ELR (cell line): ENCODE data around the gene SPTSSB.

Source experiments
- DNase-seq: peaks from one replicate; pipeline ENCODE4 v3.0.0-alpha.2; 2015; ENCODE audit warnings: low read depth

Gene SPTSSB

GRCh38 chr3:161339517-161340500 is 31.5 kb downstream of the SPTSSB start:
- no peak for DNase-seq

DNA sequence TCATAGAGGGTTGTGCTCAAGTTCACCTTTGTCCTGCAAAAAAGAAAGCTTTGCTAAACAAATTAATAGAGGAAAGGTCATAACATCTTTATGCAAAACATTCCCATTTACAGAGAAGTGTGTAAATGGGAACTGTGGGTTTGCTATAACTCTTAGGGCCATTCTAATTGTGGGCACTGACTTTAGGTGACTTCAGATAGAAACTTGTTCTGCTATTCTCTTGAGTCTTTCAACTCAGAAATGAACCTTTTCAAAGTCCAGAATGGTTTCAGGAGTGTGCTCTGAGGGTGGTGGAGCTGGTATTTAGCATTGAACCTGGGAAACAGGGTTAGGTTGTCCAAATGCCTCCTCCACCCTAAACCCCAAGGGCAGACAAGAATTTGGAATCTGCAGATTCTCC is 34.0 kb downstream of the SPTSSB start:
- DNase-seq = no peak

GRCh38 chr3:161336661-161337060 is 34.7 kb downstream of the SPTSSB start:
- DNase-seq = no peak

DNA sequence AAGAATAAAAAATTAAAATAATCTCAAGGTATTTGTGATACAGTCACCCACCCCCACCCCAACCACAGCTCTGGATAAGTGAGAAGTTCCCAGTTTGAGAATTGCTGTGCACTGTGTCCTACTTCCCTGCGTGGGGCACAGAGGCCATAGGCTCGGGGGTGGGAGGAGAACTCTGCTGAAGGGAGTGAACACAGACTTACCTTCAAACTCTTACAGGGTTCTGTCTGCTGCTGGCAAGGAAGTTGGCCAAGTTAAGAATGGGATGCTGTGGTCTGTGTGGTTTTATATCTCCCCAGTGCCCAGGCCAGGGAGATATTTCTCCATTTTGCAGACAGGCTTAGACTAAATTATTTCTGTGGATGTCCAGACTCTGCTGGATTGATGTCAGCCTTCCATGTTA is 37.6 kb downstream of the SPTSSB start:
- no peak for DNase-seq

- DNase-seq = no peak
Observed at GRCh38 chr3:161332792-161333191, 38.5 kb downstream of the SPTSSB start.

DNA sequence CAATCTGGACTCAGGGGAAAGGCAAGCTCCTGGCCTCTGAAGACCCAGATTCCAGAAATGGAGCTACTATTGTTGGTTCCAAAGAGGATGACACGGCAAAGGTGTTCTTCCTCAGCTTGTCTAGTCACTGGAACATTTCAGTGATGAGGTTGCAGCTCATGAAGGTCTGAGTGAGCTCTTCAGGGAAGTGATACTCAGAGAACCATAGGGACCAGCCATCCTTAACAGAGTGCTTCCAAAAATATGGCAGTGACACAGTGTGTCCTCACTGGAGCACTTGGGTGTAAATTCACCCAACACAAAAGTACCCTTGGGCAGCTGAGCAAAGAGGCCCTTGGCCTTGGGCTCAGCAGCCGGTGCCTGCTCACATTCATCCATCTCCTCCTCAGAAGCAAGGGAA is 46.3 kb downstream of the SPTSSB start:
- no peak for DNase-seq

DNA sequence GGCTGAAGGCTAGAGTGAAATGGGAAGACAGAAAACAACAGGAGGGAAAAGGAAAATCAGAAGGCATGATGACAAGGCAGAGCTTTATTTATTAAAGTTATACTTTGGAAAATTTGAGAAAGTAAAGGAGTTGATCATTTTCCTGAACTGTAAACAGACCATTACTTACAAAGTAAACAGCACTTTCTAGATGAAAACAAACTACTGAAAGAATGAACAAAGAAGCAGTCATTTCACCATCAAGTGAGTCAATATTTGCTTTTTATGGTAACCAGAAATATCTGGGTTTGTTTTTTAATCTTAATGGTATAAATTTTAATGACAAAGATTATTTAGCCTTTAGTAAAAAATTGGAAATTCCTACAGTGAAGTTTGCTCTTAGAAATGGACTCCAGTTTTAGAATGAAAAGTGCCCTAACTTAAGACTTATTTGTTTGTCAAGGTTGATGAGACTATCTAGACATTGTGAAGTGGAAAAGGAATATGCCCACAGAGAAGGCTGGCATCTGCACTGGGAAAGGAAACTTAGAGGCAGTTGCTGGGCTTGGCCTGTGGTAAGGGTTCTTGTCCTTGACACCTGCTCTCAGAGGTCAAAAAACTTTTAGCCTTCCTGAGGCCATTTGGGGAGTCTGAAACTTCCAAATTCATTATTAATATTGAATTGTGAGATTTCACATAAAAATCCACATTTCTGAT is 47.2 kb downstream of the SPTSSB start:
- no peak for DNase-seq

DNA sequence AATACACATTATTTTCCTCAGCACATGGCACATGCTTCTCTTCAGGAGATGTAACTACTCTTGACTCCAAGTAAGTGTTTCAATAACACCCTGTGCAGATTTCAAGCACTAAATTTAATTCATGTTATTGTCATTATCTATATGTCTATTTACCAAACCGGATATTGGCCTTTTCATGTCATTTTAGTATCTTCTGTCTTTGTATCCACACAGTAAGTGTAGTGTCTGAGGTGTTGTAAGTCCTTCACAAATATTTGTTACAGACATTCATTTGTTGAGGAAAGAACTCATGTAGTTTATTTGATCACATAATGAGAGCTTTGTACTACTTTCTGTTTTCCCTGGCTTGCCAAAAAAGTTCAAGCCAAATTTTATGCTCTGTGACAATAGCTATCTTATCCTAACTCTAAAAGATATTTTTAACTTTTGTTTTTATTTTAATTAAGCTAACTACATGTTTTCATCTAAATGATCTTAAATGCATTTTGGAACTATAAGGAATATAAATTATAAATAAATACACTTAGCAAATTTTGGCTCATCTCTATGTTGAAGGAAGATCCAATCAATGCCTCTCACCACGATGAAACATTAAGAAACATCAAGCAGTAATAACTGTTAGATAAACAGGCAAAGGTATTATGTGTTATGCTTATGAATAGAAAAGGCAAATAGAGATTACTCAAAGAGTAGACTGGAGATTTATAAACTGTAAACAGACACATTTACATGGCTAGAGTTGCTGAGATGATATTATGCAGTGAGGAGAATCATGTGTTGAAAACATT is 48.3 kb downstream of the SPTSSB start:
- DNase-seq = no peak

DNA sequence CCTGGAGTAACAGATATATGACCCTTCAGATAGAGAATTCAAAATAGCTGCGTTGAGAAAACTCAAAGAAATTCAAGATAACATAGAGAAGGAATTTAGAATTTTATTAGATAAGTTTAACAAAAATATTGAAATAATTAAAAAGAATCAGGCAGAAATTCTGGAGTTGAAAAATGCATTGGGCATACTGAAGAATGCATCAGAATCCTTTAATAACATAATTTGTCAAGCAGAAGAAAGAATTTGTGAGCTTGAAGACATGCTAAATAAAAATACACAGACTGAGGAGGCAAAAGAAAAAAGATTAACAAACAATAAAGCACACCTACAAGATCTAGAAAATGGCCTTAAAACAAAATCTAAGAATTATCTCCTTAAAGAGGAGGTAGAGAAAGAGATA is 50.5 kb downstream of the SPTSSB start:
- no peak for DNase-seq

DNA sequence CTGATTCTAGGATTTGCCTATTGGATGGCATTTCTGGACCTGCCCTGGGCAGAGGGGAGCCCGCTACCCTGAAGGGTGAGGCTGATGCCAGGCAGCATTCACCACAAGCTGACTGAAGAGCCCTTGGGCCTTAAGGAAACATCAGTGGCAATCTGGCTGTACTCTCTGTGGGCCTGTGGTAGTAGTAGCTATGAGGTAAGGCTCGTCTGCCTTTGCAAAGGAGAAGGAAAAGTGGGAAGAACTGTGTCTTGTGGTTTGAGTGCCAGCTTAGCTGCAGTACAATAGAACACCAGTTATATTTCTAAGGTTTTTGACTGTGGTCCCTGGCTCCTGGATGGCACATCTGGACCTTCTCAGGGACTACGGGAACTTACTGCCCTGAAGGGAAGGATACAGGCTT is 51.5 kb downstream of the SPTSSB start:
- DNase-seq = no peak

- DNase-seq = no peak
Observed at GRCh38 chr3:161317077-161317476, 54.2 kb downstream of the SPTSSB start.

GRCh38 chr3:161316006-161316689 is 55.2 kb downstream of the SPTSSB start:
- peak; percentile 14 for DNase-seq

DNA sequence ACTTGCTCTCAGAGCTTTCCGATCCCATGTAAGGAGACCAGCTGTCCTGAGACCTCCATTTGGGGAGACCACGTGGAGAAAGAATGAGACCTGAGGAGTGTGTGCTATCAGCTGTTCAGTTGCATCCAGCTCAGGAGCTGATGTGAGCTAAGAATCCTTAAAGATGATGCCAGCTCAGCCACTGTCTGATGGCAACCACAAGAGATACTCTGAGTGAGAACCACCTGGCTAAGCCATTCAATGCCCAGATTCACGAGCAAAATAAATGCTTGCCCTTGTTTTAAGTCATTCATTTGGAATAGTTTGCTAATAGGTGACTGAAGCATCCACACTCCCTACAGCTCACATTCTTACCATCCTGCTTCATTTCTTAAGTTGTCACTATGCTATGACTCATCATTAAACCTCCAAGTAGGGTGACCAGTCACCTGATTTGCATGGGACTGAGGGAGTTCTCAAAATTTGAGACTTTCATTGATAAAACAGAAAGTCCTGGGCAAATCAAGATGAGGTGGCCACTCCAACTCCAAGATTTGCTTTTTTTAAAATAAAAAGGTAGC is 56.4 kb downstream of the SPTSSB start:
- DNase-seq = peak; percentile 20

- DNase-seq = no peak
Observed at GRCh38 chr3:161310649-161311423, 60.5 kb downstream of the SPTSSB start.

GRCh38 chr3:161305095-161305991 is 66.0 kb downstream of the SPTSSB start:
- peak; percentile 55 for DNase-seq

DNA sequence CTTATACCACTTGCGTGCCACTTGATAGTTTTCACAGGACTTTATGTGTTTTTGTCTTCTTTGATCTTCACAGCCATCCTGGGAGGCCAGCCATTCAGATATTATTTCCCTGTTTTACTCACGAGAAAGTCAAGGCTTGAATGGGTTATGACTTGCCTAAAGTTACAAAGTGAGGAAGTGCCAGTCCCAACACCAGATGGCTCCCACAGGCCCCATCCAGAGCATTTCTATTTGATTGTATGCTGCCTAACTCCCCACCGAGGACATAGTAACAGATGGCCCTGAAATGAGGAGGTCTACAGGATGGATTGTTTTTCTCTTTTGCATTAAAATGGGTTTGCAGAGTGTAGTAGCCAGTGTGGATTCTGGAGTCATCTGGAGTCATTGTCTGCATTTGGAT is 74.5 kb downstream of the SPTSSB start:
- DNase-seq = no peak

GRCh38 chr3:161295325-161295724 is 76.0 kb downstream of the SPTSSB start:
- no peak for DNase-seq
